GM12878 (cell line): ENCODE results near the gene DENND1A.

Experiments used
- CTCF ChIP-seq, 3 experiments: IDR thresholded peaks in 2 of 3; conservative IDR thresholded peaks in 1 of 3; 2 replicates each; pipeline ENCODE4 v1.5.1; 2011; ENCODE audit warnings: low read depth in 3 of 3, low read length in 3 of 3, mild to moderate bottlenecking in 3 of 3, control low read depth in 2 of 3, moderate library complexity in 2 of 3, inconsistent platforms in 1 of 3, mixed read lengths in 1 of 3; ENCODE audit not compliant: control insufficient read depth in 2 of 3, insufficient read depth in 1 of 3; ENCODE audit errors: extremely low read depth in 1 of 3
- POLR2A ChIP-seq: IDR thresholded peaks from 2 replicates; pipeline ENCODE4 v1.6.1; 2011; ENCODE audit warnings: low read depth, mild to moderate bottlenecking, low read length
- SMAD1 ChIP-seq: fragments of 450-650 bp; IDR thresholded peaks from 2 replicates; pipeline ENCODE4 v1.6.1; 2018; ENCODE audit warnings: mild to moderate bottlenecking, low read depth; ENCODE audit not compliant: partially characterized antibody

- TF ChIP-seq CTCF (IDR thresholded peaks at IDR 0.05 in 2 of 3, conservative IDR thresholded peaks at IDR 0.05 in 1 of 3; ENCODE audit: control insufficient read depth in 2 of 3, extremely low read depth in 1 of 3, insufficient read depth in 1 of 3, low read depth in 3 of 3, low read length in 3 of 3): no peak
- no peak for TF ChIP-seq POLR2A
- TF ChIP-seq SMAD1: no peak
Measured at GRCh38 chr9:123471843-123472570, 457.9 kb downstream of the DENND1A start.
